GM12892 (cell line): Measurements from ENCODE around the gene LENG9.

ENCODE experiments used
- DNase-seq: peaks from one replicate; pipeline ENCODE4 v3.0.0; 2011; ENCODE audit not compliant: insufficient read length
- FAIRE-seq: peaks from 2 replicates; lab custom pipeline; 2011; peaks lifted over from hg19 to GRCh38; lab: Jason Lieb, UNC
- POLR2A ChIP-seq: IDR thresholded peaks from 2 replicates; pipeline ENCODE4 v1.6.1; 2011; ENCODE audit warnings: low read depth, low read length, control low read depth
- POLR2AphosphoS5 ChIP-seq: IDR thresholded peaks from 2 replicates; pipeline ENCODE4 v1.6.1; 2011; ENCODE audit warnings: low read depth, low read length, control low read depth
- TAF1 ChIP-seq: IDR thresholded peaks from 2 replicates; pipeline ENCODE4 v1.6.1; 2011; ENCODE audit warnings: low read depth, mild to moderate bottlenecking, control low read depth, low read length, borderline replicate concordance

Gene LENG9

DNA sequence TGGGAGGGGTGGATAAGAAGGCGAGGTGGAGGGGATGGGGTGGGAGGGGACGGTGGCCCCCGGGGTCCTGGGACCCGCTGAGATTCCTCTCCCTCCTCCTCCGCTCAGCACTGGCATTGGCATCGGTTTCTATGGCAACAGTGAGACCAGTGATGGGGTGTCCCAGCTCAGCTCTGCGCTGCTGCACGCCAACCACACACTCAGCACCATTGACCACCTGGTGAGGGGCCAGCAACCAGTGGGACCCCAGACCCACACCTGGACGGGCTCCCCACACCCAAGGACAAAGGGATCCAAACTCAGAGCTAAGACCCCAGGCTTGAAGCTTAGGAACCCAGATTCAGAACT is 42.4 kb downstream of the LENG9 start:
- FAIRE-seq, result no peak
- TF ChIP-seq POLR2A (no peak), POLR2AphosphoS5 (no peak), TAF1 (no peak)
- DNase-seq, result no peak

DNA sequence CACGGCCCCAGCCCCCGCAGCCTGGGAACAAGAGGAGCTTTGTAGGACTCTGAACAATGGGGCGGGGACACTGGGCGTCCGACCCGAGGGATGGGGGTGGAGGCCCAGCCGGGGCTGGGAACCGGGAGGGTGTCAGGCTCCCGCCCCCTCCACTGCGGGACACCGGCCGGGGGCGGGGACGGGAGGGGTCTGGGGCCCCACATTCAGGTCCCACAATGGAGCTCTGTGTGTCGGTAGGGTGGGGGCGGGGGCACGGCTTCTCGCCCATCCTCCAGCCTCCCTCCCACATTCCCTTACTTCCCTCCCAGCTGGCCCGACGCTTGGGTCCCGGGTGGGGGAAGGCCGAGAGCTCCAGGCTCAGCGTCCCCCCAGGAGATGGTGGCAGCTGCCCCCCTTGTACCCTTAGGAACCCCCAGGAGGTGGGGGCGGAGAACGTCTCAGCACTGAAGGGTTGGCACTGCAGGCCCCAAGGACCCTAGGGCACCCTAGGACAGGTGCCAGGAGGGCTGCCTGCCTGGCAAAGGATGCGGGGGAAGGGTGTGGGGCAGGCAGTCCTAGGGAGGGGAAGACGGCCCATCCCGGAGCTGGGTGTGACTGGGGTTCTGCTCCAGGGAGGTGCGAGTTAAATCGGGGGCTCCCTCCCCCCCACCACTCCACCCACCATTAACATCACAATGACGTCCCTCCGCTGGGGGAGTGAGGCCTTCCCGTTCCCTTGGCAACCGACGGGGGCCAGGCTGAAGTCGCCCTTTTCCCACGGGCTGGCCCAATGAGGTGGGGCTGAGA is 43.0 kb downstream of the LENG9 start:
- no peak for DNase-seq
- FAIRE-seq, result no peak
- no peak for TF ChIP-seq TAF1
- no peak for TF ChIP-seq POLR2A
- TF ChIP-seq POLR2AphosphoS5, result no peak

DNA sequence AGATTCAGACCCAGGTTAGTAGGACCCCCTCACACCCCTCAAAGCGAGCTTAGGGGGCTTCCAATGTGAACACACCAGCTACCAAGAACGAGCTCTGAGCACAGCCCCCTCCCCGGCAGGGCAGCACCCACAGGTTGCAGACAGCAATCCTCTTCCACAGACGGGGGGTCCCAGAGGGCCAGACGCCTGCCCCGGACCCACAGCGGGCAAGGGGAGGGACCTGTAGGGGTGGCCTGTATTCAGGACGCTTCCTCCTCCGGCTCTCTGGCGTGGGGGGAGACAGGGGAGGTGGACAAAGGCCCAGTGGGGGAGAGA is 43.6 kb downstream of the LENG9 start:
- no peak for TF ChIP-seq TAF1
- no peak for TF ChIP-seq POLR2AphosphoS5
- no peak for TF ChIP-seq POLR2A
- DNase-seq, result no peak
- FAIRE-seq, result no peak

DNA sequence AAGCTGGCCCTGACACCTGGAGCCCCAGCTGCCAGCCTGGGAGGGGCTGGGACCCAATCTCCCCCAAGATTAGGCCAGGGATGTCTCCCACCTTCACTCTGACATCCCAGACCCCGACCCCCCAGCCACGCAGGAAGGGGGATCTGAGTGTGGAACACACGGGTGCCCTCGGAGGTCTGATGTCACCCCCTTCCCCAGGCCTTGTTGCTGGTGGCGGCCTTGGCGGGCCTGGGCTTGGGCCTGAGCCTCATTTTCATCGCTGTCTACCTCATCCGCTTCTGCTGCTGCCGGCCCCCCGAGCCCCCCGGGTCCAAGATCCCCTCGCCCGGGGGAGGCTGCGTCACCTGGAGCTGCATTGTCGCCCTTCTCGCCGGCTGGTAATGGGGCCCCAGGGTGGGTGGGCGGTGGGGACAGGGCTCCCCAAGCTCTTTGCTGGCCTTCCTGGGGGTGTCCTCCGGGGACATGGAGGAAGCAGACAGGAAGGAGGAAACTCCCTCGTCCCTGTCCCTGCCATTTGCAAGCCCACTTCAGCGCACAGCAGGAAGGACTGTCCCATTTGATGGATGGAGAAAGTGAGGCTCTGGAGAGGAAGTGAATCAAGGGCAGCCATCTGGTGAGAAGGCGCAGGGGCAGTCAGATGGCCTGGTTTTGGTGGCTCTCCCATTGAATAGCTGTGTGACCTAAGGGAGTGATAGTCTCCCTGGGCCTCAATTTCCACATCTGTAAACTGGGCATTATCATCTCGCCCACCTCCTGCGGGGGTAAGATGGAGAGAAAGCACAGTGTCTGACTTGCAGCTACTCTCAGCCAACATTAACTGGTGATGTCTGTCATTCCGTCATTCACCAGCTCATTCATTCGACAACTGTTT is 44.4 kb downstream of the LENG9 start:
- no peak for TF ChIP-seq POLR2AphosphoS5
- TF ChIP-seq POLR2A, result no peak
- TF ChIP-seq TAF1, result no peak
- DNase-seq (no peak), FAIRE-seq (no peak)

DNA sequence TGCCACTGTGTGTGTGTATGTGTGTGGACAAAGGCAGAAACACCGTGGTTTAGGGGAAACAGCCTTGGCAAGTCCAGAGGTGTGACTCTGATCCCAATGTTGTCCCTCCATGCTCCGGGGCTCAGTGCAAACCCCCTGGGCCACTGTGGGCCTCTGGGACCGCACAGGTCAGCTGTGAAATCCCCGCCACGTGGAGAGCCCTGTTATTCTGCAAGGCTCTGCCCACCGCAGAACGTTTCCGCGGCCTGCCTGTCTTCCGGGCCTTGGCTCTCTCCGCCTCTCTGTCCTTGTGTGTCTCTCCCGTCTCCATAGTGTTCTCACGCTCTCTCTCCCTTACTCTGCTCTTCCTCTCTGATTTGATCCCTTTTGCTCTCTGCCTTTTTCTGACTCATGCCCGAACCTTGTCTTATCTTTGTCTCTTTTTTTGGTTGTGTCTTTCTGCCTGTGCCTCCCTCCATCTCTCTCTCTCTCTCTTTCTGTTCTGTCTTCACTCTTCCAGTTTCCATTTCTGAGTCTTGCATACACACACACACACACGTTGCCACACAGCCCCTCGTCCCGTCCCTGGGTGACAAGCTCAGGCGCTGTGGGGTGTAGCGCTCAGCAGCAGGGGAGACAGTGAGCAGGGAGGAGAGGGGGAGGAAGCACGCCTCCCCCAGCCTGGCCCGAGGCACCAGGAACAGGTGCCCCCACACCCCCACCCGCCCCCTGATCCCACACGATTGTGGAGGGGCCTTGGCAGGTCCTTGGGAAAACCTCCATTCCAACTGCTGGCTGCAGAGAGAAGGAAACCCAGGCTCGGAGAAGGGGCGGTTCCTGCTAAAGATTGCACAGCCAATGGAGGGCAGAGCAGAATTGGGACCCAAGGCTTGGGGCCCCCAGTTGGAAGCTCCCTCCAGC is 45.3 kb downstream of the LENG9 start:
- DNase-seq (no peak), FAIRE-seq (no peak)
- TF ChIP-seq POLR2A, result no peak
- TF ChIP-seq POLR2AphosphoS5, result no peak
- no peak for TF ChIP-seq TAF1

DNA sequence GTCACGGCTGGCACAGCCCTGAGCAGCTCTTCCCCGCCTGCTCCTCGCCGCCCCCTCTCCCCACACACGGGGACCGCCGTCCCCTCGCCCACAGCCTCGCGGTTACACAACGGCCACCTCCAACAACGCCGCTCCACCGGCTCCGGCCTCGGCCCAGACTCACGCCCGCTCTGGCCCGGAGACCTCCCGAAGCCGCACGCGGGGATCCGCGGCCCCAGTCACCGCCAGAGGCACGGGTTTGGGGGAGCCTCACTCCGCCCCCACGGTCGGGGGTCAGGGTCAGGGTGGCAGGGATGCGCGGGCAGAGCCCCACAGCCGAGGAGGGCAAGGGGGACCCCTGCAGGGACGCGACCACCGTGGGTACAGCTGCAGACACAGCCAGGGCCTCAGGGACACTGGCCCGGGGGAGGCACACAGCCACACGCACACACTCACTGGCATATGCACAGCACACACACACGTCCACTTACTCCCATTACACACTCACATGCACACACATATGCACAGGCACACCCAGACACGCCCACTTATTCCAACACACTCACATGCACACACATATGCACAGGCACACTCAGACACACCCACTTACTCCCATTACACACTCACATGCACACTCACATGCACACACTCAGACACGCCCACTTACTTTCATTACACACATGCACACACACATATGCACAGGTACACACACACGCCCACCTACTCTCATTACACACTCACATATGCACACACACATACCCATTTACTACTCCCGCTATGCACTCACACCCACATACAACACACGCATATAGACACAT is 46.7 kb downstream of the LENG9 start:
- TF ChIP-seq POLR2A (no peak), POLR2AphosphoS5 (no peak), TAF1 (no peak)
- DNase-seq (no peak), FAIRE-seq (no peak)

DNA sequence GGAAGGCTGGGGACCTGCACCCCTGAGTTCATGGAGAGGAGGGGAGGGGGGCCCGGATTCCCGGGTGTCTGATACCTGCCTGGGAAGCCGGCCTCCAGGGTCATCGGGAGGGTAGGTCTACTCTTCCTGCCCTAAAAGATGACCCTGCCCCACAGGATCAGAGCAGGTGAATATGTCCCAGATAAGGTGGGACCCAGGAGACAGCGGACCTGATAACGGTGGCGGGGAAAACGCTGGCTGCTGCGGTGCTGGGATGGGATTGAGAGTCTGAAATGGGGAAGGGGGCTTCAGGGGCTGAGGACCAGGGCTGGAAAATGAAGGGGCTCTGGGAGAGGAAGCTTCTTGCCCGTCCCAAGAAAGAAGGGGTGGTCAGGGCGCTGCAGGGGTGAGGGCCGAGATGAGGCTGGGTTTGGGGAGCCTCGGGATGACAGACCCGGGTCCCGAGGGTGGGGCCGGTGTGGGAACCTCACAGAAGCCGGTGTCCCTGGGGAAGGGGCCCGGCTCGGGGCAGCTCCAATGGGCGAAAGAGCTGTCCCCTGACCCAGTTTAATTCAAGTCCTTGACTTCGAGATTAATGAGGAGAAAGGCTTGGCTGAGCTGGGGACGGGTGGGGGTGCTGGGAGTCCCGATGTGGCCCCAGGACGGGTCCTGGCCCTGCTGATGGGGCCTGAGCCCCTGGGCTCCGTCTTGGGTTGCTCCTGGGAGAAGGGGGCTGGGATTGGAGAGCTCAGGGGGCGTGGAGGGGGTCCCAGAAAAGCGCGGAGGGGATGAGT is 47.5 kb downstream of the LENG9 start:
- TF ChIP-seq POLR2AphosphoS5 (no peak), POLR2A (no peak), TAF1 (no peak)
- DNase-seq, result no peak
- FAIRE-seq, result no peak

DNA sequence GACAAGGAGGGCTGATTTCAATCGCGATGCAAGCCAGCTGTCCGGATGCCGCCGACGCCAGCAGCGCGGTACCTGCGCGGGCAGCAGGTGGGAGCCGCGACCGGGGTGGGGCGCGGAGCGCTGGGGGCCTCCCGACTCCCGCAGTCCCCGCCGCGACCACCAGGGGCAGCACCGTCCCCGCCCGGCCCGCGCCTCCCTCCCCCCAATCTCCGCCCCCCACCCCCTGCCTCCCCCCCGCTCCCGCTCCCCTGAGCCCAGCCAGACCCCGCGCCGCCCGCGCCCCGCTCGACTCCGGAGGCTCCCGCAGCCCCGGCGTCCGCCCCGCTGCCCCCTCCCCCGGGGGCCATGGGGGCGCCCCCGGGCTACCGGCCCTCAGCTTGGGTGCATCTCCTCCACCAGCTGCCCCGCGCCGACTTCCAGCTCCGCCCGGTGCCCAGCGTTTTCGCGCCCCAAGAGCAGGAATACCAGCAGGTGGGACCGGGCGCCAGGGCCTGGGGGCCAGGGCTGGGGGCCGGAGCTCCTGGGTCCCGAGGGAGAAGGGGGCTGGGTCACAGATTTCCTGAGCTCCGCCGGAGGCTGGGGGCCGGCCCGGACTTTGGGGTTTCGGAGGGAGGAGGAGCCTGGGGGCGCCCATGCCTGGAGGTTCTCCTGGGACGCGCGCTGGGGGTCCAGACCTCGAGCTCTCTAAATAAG is 48.2 kb downstream of the LENG9 start, which contains the start of gene TTYH1:
TTYH1 (plus strand) TSS at position 257 of the 693 bp plus-strand sequence; CDS start at position 346, 89 bp downstream.
- no peak for TF ChIP-seq POLR2A
- no peak for TF ChIP-seq TAF1
- TF ChIP-seq POLR2AphosphoS5, result no peak
- DNase-seq (no peak), FAIRE-seq (no peak)

DNA sequence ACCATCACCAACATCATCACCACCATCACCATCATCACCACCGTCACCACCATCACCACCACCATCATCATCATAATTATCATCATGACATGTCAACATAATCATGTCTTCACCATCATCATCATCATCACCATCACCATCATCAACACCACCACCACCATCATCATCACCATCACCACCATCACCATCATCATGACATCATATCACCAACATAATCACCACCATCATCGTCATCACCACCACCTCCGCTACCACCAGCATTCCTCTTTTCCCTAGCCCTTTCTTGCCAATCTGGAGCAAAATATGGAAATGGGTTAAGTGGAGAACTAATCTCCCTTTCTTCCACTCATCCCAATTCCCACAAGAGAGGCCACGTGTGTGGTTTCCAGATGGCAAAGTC is 49.4 kb downstream of the LENG9 start:
- no peak for TF ChIP-seq TAF1
- DNase-seq (no peak), FAIRE-seq (no peak)

DNA sequence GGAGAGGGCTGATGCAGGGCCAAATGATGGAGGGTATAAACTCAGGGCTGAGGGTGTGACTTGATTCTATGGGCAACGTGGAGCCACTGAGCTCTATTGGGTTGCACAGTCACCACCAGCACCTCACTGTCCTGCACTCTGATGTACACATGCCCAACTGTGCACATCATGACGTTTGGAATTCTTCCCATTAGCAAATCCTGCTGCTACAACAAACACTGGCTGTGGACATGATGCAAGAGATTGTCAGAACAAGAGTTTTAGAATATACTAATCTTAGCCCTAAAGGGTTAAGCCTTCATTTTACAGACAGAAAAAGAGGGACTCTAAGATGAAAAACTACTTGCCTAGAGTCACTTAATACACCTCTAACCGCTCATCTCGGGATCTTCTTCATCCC is 50.7 kb downstream of the LENG9 start:
- no peak for DNase-seq
- FAIRE-seq, result no peak
- TF ChIP-seq TAF1, result no peak
- no peak for TF ChIP-seq POLR2AphosphoS5
- no peak for TF ChIP-seq POLR2A
